HEK293 (cell line): ENCODE measurements around the gene IGFL1.

ENCODE experiments used
- CTCF ChIA-PET: fragments of 350-600 bp; formaldehyde crosslinking; extraction: SDS; loops from one replicate; lab custom pipeline; 2021; ENCODE audit warnings: antibody characterized with exemption; lab: Yijun Ruan, JAX
- POLR2A ChIA-PET: fragments of 300-600 bp; formaldehyde crosslinking; extraction: SDS; loops from one replicate; lab custom pipeline; 2020; ENCODE audit warnings: antibody characterized with exemption, inconsistent platforms; lab: Yijun Ruan, JAX
- H3K27ac ChIP-seq: fragments of 200-500 bp; sonication (Bioruptor generic); 2 replicates; pipeline ENCODE4 v1.5.1; 2014; ENCODE audit warnings: low read depth, low read length, control low read depth, inconsistent platforms; ENCODE audit errors: extremely low read depth
- H3K36me3 ChIP-seq, 2 experiments: fragments of 200-500 bp in 1 of 2; sonication (Bioruptor generic) in 1 of 2; 1 replicate in 1 of 2; 2 replicates in 1 of 2; pipeline ENCODE4 v1.5.1; 2014 to 2017; ENCODE audit warnings: inconsistent platforms in 2 of 2, low read length in 2 of 2; ENCODE audit not compliant: control insufficient read depth in 2 of 2, insufficient read depth in 1 of 2
- H3K4me1 ChIP-seq: fragments of 200-500 bp; sonication (Bioruptor generic); 2 replicates; pipeline ENCODE4 v1.5.1; 2014; ENCODE audit warnings: mild to moderate bottlenecking, low read length, inconsistent platforms; ENCODE audit not compliant: control insufficient read depth, insufficient read depth
- H3K4me3 ChIP-seq: 2 replicates; pipeline ENCODE4 v1.5.1; 2011; ENCODE audit warnings: low read depth, mild to moderate bottlenecking, control low read depth, low read length, moderate library complexity
- H3K9me3 ChIP-seq: fragments of 200-500 bp; sonication (Bioruptor generic); 2 replicates; pipeline ENCODE4 v1.5.1; 2014; ENCODE audit warnings: low read depth, low read length, inconsistent platforms; ENCODE audit not compliant: control insufficient read depth, insufficient read depth
- BCL6B ChIP-seq: fragments of 450-650 bp; formaldehyde crosslinking; IDR thresholded peaks from 2 replicates; pipeline ENCODE4 v1.5.1; 2017; ENCODE audit warnings: missing biosample characterization, missing genetic modification characterization
- GFI1B ChIP-seq: fragments of 450-650 bp; formaldehyde crosslinking; IDR thresholded peaks from 2 replicates; pipeline ENCODE4 v1.5.1; 2016; ENCODE audit warnings: missing biosample characterization, missing genetic modification characterization
- GLIS1 ChIP-seq: fragments of 450-650 bp; formaldehyde crosslinking; IDR thresholded peaks from 2 replicates; pipeline ENCODE4 v1.5.1; 2016; ENCODE audit warnings: missing biosample characterization, missing genetic modification characterization
- KLF1 ChIP-seq: fragments of 450-650 bp; formaldehyde crosslinking; IDR thresholded peaks from 2 replicates; pipeline ENCODE4 v1.5.1; 2016; ENCODE audit warnings: missing biosample characterization, missing genetic modification characterization
- KLF16 ChIP-seq: fragments of 450-650 bp; formaldehyde crosslinking; IDR thresholded peaks from 2 replicates; pipeline ENCODE4 v1.5.1; 2017; ENCODE audit warnings: missing biosample characterization, missing genetic modification characterization
- PRDM4 ChIP-seq: fragments of 450-650 bp; formaldehyde crosslinking; IDR thresholded peaks from 2 replicates; pipeline ENCODE4 v1.5.1; 2017; ENCODE audit warnings: missing biosample characterization, missing genetic modification characterization
- RBAK ChIP-seq: fragments of 450-650 bp; formaldehyde crosslinking; IDR thresholded peaks from 2 replicates; pipeline ENCODE4 v1.5.1; 2016; ENCODE audit warnings: missing biosample characterization, missing genetic modification characterization
- ZBTB10 ChIP-seq: fragments of 450-650 bp; formaldehyde crosslinking; IDR thresholded peaks from 2 replicates; pipeline ENCODE4 v1.5.1; 2016; ENCODE audit warnings: missing biosample characterization, missing genetic modification characterization
- ZBTB21 ChIP-seq: fragments of 450-650 bp; formaldehyde crosslinking; IDR thresholded peaks from 2 replicates; pipeline ENCODE4 v1.5.1; 2017; ENCODE audit warnings: missing biosample characterization, missing genetic modification characterization
- ZBTB49 ChIP-seq: fragments of 450-650 bp; formaldehyde crosslinking; IDR thresholded peaks from 2 replicates; pipeline ENCODE4 v1.5.1; 2016; ENCODE audit warnings: missing biosample characterization, missing genetic modification characterization, low read depth
- ZNF114 ChIP-seq: fragments of 450-650 bp; formaldehyde crosslinking; IDR thresholded peaks from 2 replicates; pipeline ENCODE4 v1.5.0; 2017; ENCODE audit warnings: missing biosample characterization, missing genetic modification characterization
- ZNF169 ChIP-seq: fragments of 450-650 bp; formaldehyde crosslinking; IDR thresholded peaks from 2 replicates; pipeline ENCODE4 v1.5.1; 2016; ENCODE audit warnings: missing biosample characterization, missing genetic modification characterization
- ZNF248 ChIP-seq: fragments of 450-650 bp; formaldehyde crosslinking; IDR thresholded peaks from 2 replicates; pipeline ENCODE4 v1.5.1; 2017; ENCODE audit warnings: missing biosample characterization, missing genetic modification characterization
- ZNF280C ChIP-seq: fragments of 450-650 bp; formaldehyde crosslinking; IDR thresholded peaks from 2 replicates; pipeline ENCODE4 v1.5.1; 2016; ENCODE audit warnings: missing biosample characterization, missing genetic modification characterization
- ZNF341 ChIP-seq: fragments of 450-650 bp; formaldehyde crosslinking; IDR thresholded peaks from 2 replicates; pipeline ENCODE4; 2016; ENCODE audit warnings: low read depth, missing biosample characterization, missing genetic modification characterization
- ZNF391 ChIP-seq: fragments of 450-650 bp; formaldehyde crosslinking; IDR thresholded peaks from 2 replicates; pipeline ENCODE4 v1.5.1; 2016; ENCODE audit warnings: low read depth, missing biosample characterization, missing genetic modification characterization, borderline replicate concordance
- ZNF398 ChIP-seq: fragments of 450-650 bp; formaldehyde crosslinking; IDR thresholded peaks from 2 replicates; pipeline ENCODE4 v1.5.1; 2017; ENCODE audit warnings: missing biosample characterization, missing genetic modification characterization
- ZNF416 ChIP-seq: fragments of 450-650 bp; formaldehyde crosslinking; IDR thresholded peaks from 2 replicates; pipeline ENCODE4 v1.5.1; 2016; ENCODE audit warnings: missing biosample characterization, missing genetic modification characterization
- ZNF560 ChIP-seq: fragments of 450-650 bp; formaldehyde crosslinking; IDR thresholded peaks from 2 replicates; pipeline ENCODE4 v1.5.1; 2017; ENCODE audit warnings: missing biosample characterization, missing genetic modification characterization, borderline replicate concordance
- ZNF600 ChIP-seq: fragments of 450-650 bp; formaldehyde crosslinking; IDR thresholded peaks from 2 replicates; pipeline ENCODE4 v1.5.1; 2016; ENCODE audit warnings: missing biosample characterization, missing genetic modification characterization
- ZNF707 ChIP-seq: fragments of 450-650 bp; formaldehyde crosslinking; IDR thresholded peaks from 2 replicates; pipeline ENCODE4 v1.5.1; 2016; ENCODE audit warnings: missing biosample characterization, missing genetic modification characterization

IGFL1 gene

GRCh38 chr19:46186717-46187101 is 42.8 kb upstream of the IGFL1 start:
- Histone ChIP-seq H3K4me3 (no peak overlapping the region), H3K36me3 (no peaks in the 10 kb centered on the region), H3K27ac (no peak overlapping the region), H3K9me3 (no peaks in the 10 kb centered on the region), H3K4me1 (no peaks in the 10 kb centered on the region)
- TF ChIP-seq ZBTB10, result no peak
- no peak for TF ChIP-seq ZNF416 (tag by site-specific recombination)
- TF ChIP-seq ZNF280C (tag by site-specific recombination), result no peak
- TF ChIP-seq ZNF169 (tag by site-specific recombination), result no peak
- no peak for TF ChIP-seq ZNF398
- no peak for TF ChIP-seq ZNF248 (tag by site-specific recombination)
- TF ChIP-seq RBAK (tag by site-specific recombination), result no peak
- TF ChIP-seq PRDM4 (tag by site-specific recombination), result no peak
- no peak for TF ChIP-seq KLF1 (tag by site-specific recombination)
- TF ChIP-seq ZNF707 (tag by site-specific recombination), result no peak
- CTCF ChIA-PET, result interaction anchor here (0.7 to 1.2 kb wide), 2 partner anchors 78 to 476 kb away, joined by 3 read pairs; no protein-coding TSS in a partner anchor
- POLR2A ChIA-PET, result no interaction called here

- Histone ChIP-seq H3K4me1 (peaks cover 10% of the 10 kb centered on the region), H3K4me3 (no peak overlapping the region), H3K27ac (no peak overlapping the region), H3K36me3 (no peaks in the 10 kb centered on the region), H3K9me3 (no peaks in the 10 kb centered on the region)
- ChIA-PET POLR2A (no interaction called here), CTCF (interaction anchor here (0.5 to 10.6 kb wide), 18 partner anchors 9 to 311 kb away, joined by 3 to 256 read pairs (median 5); no protein-coding TSS in a partner anchor)
- no peak for TF ChIP-seq GFI1B
- TF ChIP-seq ZNF391 (tag by site-specific recombination), result no peak
- TF ChIP-seq ZBTB21 (tag by site-specific recombination), result no peak
- no peak for TF ChIP-seq ZBTB49 (tag by site-specific recombination)
- TF ChIP-seq ZNF600 (tag by site-specific recombination), result no peak
- no peak for TF ChIP-seq ZNF114 (tag by site-specific recombination)
- no peak for TF ChIP-seq ZNF560 (tag by site-specific recombination)
- TF ChIP-seq GLIS1 (tag by site-specific recombination), result no peak
- TF ChIP-seq ZNF341, result no peak
- no peak for TF ChIP-seq BCL6B
- TF ChIP-seq KLF16 (tag by site-specific recombination), result no peak
These were observed 39.3 kb upstream of the IGFL1 start for GRCh38 chr19:46189971-46190888.
